ENCODE results near the gene DTL.

- no peak for TF ChIP-seq CTCF (IDR thresholded peaks at IDR 0.05; ENCODE audit: low read depth, low read length, poor library complexity, severe bottlenecking)
- TF ChIP-seq EZH2phosphoT487 (IDR thresholded peaks at IDR 0.05; ENCODE audit: borderline replicate concordance, low read length) = no peak
Measured at GRCh38 chr1:212149566-212149965, 114.0 kb downstream of the DTL start.

All from DOHH2 (cell line).